ENCODE measurements around the gene ARAP2.

ARAP2 gene

DNA sequence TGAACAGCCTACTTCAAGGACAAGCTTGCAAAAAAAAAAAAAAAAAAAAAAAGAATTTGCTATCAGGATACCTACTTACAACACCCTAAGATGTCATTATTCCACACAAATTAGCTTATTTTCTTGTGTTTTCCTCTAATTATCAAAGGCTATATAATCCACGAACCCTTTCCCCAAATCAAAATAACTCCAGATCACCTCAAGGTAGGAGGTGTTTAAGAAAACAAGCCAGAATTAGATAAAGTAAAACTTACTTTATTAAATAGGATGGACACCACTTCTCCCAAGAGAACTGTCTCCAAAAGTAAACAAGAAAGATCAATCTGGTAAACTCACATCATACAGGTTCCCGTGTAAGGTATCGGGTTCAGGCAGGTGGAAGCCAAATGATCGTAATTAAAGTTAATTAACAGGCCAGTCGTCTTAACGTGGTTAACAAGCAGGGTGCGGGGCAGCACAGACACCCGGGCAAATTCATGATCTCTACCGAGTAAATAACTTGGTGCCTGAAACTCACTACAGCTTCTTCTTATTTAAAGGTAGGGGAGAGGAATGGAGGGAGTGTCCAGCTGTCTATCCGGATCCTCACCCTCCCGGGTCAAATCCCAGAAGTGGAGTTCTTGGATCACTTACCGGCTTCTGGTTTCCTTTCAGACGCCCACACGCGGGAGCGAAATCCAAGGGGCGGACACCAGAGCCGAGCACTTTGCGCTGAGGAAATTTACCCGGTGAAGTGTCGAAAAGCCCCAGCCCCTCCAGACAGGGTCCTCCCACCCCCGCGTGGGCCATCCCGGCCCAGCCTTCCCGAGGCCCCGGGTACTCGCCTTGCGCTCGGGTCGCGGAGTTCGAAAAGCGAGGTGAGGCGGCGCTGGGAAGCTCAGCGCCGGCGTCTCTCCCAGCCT, 708 bp downstream of the ARAP2 start:
- DNase-seq (ENCODE audit: low read depth), result no peak
- TF ChIP-seq, protein P1, sequence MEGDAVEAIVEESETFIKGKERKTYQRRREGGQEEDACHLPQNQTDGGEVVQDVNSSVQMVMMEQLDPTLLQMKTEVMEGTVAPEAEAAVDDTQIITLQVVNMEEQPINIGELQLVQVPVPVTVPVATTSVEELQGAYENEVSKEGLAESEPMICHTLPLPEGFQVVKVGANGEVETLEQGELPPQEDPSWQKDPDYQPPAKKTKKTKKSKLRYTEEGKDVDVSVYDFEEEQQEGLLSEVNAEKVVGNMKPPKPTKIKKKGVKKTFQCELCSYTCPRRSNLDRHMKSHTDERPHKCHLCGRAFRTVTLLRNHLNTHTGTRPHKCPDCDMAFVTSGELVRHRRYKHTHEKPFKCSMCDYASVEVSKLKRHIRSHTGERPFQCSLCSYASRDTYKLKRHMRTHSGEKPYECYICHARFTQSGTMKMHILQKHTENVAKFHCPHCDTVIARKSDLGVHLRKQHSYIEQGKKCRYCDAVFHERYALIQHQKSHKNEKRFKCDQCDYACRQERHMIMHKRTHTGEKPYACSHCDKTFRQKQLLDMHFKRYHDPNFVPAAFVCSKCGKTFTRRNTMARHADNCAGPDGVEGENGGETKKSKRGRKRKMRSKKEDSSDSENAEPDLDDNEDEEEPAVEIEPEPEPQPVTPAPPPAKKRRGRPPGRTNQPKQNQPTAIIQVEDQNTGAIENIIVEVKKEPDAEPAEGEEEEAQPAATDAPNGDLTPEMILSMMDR (IDR thresholded peaks at IDR 0.05; ENCODE audit: control insufficient read depth, extremely low read depth, insufficient read depth), result no peak
- peak overlapping the region; percentile 62 for H3K4me3 ChIP-seq (ENCODE audit: low read depth, low read length)

DNA sequence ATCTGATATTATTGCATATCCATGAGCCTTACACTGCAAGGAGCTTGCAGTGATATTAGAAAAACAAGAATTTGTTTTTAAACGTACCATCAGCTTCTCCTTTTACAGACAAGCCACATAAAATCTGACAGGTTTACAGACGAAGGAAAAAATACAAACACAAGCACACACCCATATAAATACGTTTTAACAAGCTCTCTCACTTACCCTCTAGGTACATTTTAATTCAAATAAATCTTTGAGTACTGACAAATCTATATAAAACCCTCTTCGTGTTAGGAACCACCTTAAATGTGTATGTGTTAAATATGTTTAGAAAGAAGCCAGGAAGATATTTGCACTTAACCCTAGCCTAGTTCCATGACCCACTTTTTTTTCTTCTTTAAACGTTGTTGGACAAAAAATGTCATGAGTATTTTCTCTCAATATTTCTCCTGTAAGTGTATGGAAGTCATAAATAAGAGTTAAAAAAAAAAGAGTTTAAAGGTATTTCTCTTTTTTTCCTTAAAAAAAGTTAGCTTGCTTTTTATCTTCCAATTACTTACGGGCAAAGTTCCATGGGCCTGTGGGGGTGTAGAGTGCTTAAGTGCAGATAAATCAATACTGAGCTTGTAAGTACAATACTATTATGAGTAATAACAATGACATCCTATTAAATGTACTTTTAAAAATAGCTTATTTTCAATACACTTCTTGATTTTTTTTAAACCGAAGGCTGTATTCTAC, 1.5 kb downstream of the ARAP2 start:
- DNase-seq (ENCODE audit: low read depth), result no peak
- TF ChIP-seq, protein P1 (IDR thresholded peaks at IDR 0.05; ENCODE audit: control insufficient read depth, extremely low read depth, insufficient read depth), result no peak

DNA sequence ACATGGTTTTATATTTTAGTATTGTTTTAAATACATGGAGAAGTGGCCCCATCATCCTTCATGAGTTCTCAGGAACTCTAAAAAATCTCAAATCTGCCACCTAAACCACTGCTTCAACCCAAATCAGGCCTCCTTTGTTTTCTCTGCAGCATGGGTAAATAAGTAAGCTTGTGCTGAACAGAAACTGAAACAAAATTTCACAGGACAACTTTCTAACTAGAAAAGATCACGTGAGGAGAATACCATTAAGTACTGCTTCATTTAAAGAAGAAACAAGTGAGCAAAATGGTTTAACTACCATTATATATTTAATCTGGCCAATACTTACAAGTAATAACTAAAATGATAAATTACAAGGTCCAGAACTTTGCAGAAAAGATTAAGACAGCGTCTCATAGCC, 2.5 kb downstream of the ARAP2 start:
- TF ChIP-seq, protein P1 (IDR thresholded peaks at IDR 0.05; ENCODE audit: control insufficient read depth, extremely low read depth, insufficient read depth), result no peak
- no peak overlapping the region for H3K4me3 ChIP-seq (ENCODE audit: low read depth, low read length)
- DNase-seq (ENCODE audit: low read depth), result no peak

More for the DNA sequence above, 1.5 kb downstream of the ARAP2 start:
- peak overlapping the region; percentile 62; the same call in 1 of the 2 replicates for H3K4me3 ChIP-seq (ENCODE audit: low read depth, low read length)

DNA sequence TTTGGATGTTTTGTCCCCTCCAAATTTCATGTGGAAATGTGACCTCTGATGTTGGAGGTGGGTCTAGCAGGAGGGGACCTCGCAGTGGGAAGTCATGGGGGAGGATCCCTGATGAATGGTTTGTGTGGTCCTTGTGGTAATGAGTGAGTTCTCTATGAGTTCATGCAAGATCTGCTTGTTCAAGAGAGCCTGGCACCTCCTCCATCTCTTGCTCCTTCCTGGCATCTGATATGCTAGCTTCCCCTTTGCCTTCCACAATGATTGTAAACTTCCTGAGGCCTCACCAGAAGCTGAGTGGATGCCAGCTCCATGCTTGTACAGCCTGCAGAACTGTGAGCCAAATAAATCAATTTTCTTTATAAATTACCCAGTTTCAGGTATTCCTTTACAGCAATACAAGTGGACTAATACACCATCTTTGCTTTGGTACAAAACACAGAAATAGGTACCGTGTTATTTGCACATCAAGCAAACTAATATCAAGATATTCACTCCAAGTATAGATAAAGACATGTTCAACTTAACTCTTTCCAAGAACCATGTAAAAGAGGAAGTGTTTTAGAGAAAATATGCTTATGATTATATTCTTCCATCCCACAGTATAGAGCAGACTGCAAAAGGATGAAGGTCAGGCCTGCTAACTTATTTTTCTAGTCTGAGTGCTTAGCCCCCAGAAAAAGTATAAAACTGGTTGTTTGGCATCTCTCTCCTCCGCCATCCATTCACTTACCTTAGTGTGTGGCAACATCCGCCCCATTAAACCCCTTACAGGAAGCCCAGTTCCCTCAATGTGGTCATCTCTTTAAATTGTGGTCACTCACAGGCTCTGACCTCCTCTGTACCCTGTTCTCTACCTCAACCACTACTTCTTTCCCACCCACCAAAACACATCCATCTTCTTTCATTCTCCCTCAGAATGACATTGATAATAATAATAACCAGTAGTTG, 6.7 kb downstream of the ARAP2 start:
- H3K4me3 ChIP-seq (ENCODE audit: low read depth, low read length), result no peak overlapping the region
- DNase-seq (ENCODE audit: low read depth), result no peak
- TF ChIP-seq, protein P1 (IDR thresholded peaks at IDR 0.05; ENCODE audit: control insufficient read depth, extremely low read depth, insufficient read depth), result no peak

DNA sequence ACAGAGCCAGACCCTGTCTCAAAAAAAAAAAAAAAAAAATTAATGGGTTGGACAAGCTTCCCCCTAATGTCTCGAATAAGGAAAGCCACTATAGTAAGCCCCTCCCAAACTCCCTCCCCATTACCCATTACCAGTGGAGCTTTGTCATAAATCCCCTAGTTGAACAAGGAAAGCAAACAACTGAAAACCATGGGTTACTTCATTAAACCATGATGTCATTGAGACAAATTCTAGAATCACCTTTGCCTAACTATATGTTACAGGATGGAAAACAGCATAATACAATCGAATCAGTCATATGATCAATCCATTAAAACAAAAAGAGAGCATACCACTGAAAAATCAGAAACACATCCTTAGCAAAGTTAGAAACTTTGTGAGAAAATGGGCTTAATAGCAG, 8.2 kb downstream of the ARAP2 start:
- TF ChIP-seq, protein P1 (IDR thresholded peaks at IDR 0.05; ENCODE audit: control insufficient read depth, extremely low read depth, insufficient read depth), result no peak
- DNase-seq (ENCODE audit: low read depth), result no peak
- no peak overlapping the region for H3K4me3 ChIP-seq (ENCODE audit: low read depth, low read length)

DNA sequence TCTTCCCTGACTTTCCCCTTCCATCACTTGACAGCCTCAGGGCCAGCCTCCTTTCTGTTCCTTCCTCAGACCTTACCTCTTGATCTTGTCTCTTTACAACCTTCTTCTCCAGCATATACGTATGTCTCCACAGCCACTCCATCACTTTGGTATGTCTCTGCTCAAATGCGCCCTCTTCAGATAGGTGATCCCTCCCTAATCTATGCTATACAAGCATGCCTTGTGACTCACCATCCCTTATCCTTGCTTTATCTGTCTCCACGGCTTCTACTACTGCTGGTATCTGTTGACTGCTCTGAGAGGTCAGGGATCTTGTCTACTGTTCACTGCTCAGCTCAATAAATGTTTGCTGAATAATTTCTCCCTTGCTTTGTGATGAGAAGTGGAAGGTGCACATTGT, 9.0 kb downstream of the ARAP2 start:
- TF ChIP-seq, protein P1 (IDR thresholded peaks at IDR 0.05; ENCODE audit: control insufficient read depth, extremely low read depth, insufficient read depth), result 0 out of 2 replicates have a peak, but pooled peaks have one; percentile 6
- DNase-seq (ENCODE audit: low read depth), result no peak

More for the DNA sequence above, 9.0 kb downstream of the ARAP2 start:
- no peak overlapping the region for H3K4me3 ChIP-seq (ENCODE audit: low read depth, low read length)

Data from LNCaP clone FGC (cell line).